HG02938 (cell line): ENCODE measurements around the gene ZWILCH.
"Not testable (repeated sequence)": the region's sequence is repeated elsewhere in the genome, so short reads cannot be mapped to it uniquely, and the experiment has no call there.

ENCODE experiments used
- ATAC-seq: cut with Tn5 transposase; IDR thresholded peaks from one replicate; pipeline ENCODE4 v1.9.1; 2021; ENCODE audit warnings: mild to moderate bottlenecking, moderate library complexity; ENCODE audit not compliant: unreplicated experiment

Gene ZWILCH

GRCh38 chr15:66486887-66487286 lies 18.2 kb upstream of the ZWILCH start:
- no peak for ATAC-seq

GRCh38 chr15:66488525-66488924 lies 16.6 kb upstream of the ZWILCH start:
- ATAC-seq, result no peak

GRCh38 chr15:66489179-66489791 lies 15.8 kb upstream of the ZWILCH start:
- no peak for ATAC-seq

- ATAC-seq, result no peak
These were observed 13.3 kb upstream of the ZWILCH start for GRCh38 chr15:66491846-66492245.

GRCh38 chr15:66494262-66494661 lies 10.9 kb upstream of the ZWILCH start:
- ATAC-seq, result no peak

- ATAC-seq, result no peak
These were observed 8.1 kb upstream of the ZWILCH start for GRCh38 chr15:66496951-66497501.

GRCh38 chr15:66497502-66498455 lies 7.3 kb upstream of the ZWILCH start, which contains the start of gene SNAPC5:
SNAPC5 (minus strand) TSS chr15:66497762; CDS start chr15:66497731, 31 bp downstream.
- peak; percentile 81 for ATAC-seq

- no peak for ATAC-seq
These were observed 6.4 kb upstream of the ZWILCH start for GRCh38 chr15:66498501-66499386.

GRCh38 chr15:66500346-66500745 lies 4.8 kb upstream of the ZWILCH start:
- ATAC-seq, result not testable (repeated sequence)

- ATAC-seq, result no peak
These were observed 2.6 kb upstream of the ZWILCH start for GRCh38 chr15:66502491-66502890.

- ATAC-seq, result not testable (repeated sequence)
These were observed 2.0 kb upstream of the ZWILCH start for GRCh38 chr15:66503041-66503648.

- ATAC-seq, result no peak
These were observed 1.2 kb upstream of the ZWILCH start for GRCh38 chr15:66503780-66504562.

GRCh38 chr15:66505430-66505811 lies 295 bp downstream of the ZWILCH start:
- ATAC-seq, result no peak

GRCh38 chr15:66505818-66506217 lies 692 bp downstream of the ZWILCH start:
- no peak for ATAC-seq

- no peak for ATAC-seq
These were observed 3.3 kb downstream of the ZWILCH start for GRCh38 chr15:66508293-66508883.

- no peak for ATAC-seq
These were observed 9.5 kb downstream of the ZWILCH start for GRCh38 chr15:66514586-66514985.

- no peak for ATAC-seq
These were observed 10.8 kb downstream of the ZWILCH start for GRCh38 chr15:66515901-66516322.

GRCh38 chr15:66523926-66524325 lies 18.8 kb downstream of the ZWILCH start:
- no peak for ATAC-seq

- ATAC-seq, result no peak
These were observed 19.7 kb downstream of the ZWILCH start for GRCh38 chr15:66524838-66525237.
